GM18951 (cell line): ENCODE measurements around the gene TMEM150B.

Source experiments
- POLR2A ChIP-seq: IDR thresholded peaks from 4 replicates; pipeline ENCODE4 v1.6.1; 2011; ENCODE audit warnings: mild to moderate bottlenecking; ENCODE audit not compliant: insufficient read length, insufficient read depth; ENCODE audit errors: extremely low read depth
- in situ Hi-C: fragments of 300-500 bp; cut with MboI; formaldehyde crosslinking; loops from one replicate; pipeline ENCODE4 v1.12.0; 2022; ENCODE audit warnings: low sequenced_read_pairs, mixed read lengths, inconsistent platforms; ENCODE audit not compliant: unreplicated experiment

The TMEM150B gene

GRCh38 chr19:55362990-55363716, 38.0 kb upstream of the TMEM150B start, which contains the start of gene GARIN5B:
Gene GARIN5B, minus strand, starts transcription at chr19:55363260. Its CDS starts 194 bp downstream, at chr19:55363066.
- in situ Hi-C loops: no loop called here
- TF ChIP-seq POLR2A: no peak

GRCh38 chr19:55362174-55362989, 37.2 kb upstream of the TMEM150B start:
- in situ Hi-C loops: no loop called here
- TF ChIP-seq POLR2A: no peak

GRCh38 chr19:55360902-55361301, 35.8 kb upstream of the TMEM150B start:
- no peak for TF ChIP-seq POLR2A
- in situ Hi-C loops: no loop called here

- no peak for TF ChIP-seq POLR2A
- in situ Hi-C loops: no loop called here
Measured at GRCh38 chr19:55358943-55359908, 34.1 kb upstream of the TMEM150B start.

- TF ChIP-seq POLR2A: no peak
- in situ Hi-C loops: no loop called here
Measured at GRCh38 chr19:55358493-55358892, 33.4 kb upstream of the TMEM150B start.

GRCh38 chr19:55355213-55355821, 30.2 kb upstream of the TMEM150B start:
- TF ChIP-seq POLR2A: no peak

GRCh38 chr19:55354698-55355212, 29.6 kb upstream of the TMEM150B start, which contains the start of gene COX6B2:
Gene COX6B2, minus strand, starts transcription at chr19:55354719. Its CDS starts 198 bp downstream, at chr19:55354521.
- in situ Hi-C loops: no loop called here
- TF ChIP-seq POLR2A: no peak

More at GRCh38 chr19:55355213-55355821, 30.2 kb upstream of the TMEM150B start:
- in situ Hi-C loops: no loop called here

- TF ChIP-seq POLR2A: no peak
- in situ Hi-C loops: no loop called here
Measured at GRCh38 chr19:55353803-55354697, 28.9 kb upstream of the TMEM150B start.

GRCh38 chr19:55353356-55353802, 28.2 kb upstream of the TMEM150B start:
- in situ Hi-C loops: no loop called here
- TF ChIP-seq POLR2A: no peak

GRCh38 chr19:55352549-55353145, 27.5 kb upstream of the TMEM150B start:
- TF ChIP-seq POLR2A: no peak
- in situ Hi-C loops: no loop called here

GRCh38 chr19:55352040-55352439, 26.9 kb upstream of the TMEM150B start:
- in situ Hi-C loops: no loop called here

More at GRCh38 chr19:55352040-55352439, 26.9 kb upstream of the TMEM150B start:
- no peak for TF ChIP-seq POLR2A
